ENCODE data around the gene ADGRE2.

ADGRE2 gene

DNA sequence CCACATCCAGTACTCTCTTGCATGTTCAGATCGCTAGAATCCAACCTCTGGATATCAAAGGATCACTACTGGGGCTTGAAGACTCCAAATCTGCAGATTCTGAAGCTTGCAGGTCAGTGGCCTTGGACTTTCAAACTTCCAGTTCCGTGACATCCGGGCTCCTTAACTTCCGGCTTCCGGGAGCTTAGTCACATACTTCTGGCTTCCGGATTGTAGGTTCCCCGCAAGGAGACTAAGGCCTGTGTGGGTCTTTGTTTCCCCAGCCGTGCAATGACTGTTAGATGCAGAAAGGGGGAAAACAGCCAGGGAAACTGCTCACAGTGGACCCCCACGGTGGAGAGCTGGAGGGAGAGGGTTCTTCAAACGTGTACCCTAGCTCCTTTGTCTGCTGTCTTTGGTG, 47.2 kb downstream of the ADGRE2 start:
- no peak for DNase-seq

DNA sequence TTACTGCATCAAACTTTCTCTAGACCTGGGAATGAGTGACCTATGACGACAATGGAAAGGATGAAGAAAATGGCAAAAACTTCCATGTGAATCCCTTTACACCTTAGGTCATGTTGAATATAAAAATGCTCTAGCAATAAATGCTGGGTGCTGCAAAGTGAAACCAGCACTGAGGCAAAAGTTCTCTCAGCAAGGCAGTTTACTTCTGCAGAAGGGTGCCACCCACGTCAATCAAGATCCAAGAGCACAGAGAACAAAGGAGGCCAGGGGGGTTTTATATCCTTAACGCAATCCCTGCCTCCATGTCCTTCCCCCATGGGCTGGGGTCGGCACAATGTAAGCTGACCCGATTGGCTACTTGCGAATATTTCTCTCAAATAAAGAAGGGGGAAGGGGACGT, 49.8 kb downstream of the ADGRE2 start:
- no peak for DNase-seq

DNA sequence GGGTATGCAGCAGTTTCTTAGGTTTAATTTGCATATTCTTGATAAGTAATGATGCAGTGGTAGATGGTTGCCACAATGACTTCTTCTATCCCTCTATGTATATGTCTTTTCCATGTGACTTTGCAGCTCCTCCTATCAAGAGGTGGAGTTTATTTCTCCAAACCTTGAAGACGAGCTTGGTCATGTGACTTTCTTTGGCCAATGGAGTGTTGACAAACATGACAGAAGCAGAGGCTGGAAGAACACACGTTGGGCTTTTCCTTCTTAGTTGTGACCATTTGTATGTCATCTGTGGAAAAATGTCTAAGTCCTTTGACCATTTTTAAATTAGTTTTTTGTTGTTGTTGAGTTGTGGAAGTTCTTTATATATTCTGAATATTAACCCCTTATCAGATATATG, 56.2 kb downstream of the ADGRE2 start:
- DNase-seq = no peak

DNA sequence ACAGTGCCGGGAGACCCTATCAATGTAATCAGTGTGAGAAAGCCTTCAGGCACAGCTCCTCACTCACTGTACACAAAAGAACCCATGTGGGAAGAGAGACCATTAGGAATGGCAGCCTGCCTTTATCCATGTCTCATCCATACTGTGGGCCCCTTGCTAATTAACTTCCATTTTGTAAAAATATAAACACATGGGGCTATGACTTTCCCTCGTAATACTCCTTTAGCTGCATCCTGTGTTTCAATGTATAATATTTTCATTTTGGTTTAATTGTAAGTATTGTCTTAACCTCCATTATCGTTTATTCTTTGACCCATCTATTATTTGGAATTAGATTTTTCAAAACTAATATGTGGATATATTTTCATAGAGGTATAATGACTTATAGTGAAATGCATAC, 59.2 kb downstream of the ADGRE2 start:
- no peak for DNase-seq

DNA sequence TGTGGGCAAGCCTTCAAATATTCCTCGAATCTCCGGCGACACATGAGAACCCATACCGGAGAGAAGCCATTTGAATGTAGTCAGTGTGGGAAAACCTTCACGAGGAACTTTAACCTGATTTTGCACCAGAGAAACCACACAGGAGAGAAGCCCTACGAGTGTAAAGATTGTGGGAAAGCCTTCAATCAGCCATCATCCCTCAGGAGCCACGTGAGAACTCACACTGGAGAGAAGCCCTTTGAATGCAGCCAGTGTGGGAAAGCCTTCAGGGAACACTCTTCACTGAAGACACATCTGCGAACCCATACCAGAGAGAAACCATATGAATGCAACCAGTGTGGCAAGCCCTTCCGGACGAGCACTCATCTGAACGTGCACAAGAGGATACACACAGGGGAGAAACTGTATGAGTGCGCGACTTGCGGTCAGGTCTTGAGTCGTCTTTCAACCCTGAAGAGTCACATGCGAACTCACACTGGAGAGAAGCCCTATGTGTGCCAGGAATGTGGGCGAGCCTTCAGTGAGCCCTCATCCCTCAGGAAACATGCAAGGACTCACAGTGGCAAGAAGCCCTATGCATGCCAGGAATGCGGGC, 59.7 kb downstream of the ADGRE2 start:
- no peak for DNase-seq

DNA sequence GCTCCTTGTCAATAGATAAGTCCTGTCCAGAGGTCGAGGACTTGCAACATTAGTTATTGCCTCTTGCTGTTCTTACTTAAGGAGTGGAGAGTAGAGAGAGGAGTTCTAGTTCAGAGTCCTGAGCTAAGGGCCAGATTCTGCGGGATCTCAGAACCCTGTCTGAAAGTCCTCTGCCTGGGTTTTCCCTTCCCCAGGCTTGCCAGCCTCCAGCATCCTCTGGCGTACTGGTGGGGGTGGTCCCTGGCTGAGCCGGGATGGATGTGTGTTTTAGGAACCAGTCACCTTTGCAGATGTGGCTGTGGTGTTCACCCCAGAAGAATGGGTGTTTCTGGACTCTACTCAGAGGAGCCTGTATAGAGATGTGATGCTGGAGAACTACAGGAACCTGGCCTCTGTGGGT, 62.5 kb downstream of the ADGRE2 start:
- no peak for DNase-seq

DNA sequence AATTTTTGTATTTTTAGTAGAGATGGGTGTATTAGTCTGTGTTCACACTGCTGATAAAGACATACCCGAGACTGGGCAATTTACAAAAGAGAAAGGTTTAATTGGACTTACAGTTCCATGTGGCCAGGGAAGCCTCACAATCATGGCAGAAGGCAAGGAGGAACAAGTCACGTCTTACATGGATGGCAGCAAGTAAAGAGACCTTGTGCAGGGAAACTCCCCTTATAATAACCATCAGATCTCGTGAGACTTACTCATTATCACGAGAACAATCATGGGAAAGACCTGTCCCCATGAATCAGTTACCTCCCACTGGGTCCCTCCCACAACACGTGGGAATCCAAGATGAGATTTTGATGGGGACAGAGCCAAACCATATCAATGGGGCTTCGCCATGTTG, 73.9 kb downstream of the ADGRE2 start:
- DNase-seq = no peak

DNA sequence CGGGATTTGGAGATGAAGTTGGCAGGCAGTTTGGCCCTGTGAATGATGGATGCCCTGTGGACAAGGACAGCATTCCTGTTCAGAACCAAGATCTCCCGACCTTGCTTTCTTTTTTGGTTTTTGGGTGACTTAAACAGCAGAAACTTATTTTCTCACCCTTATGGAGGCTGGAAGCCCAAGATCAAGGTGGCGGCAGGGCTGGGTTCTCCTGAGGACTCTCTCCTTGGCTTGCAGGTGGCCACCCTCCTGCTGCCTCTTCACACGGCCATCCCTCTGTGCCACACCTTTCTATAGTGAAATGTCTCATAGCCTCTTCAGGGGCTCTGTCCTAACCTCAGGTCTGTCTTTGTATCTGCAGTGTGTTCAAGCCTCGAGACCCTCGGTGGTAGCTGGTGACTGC, 74.5 kb downstream of the ADGRE2 start:
- no peak for DNase-seq

DNA sequence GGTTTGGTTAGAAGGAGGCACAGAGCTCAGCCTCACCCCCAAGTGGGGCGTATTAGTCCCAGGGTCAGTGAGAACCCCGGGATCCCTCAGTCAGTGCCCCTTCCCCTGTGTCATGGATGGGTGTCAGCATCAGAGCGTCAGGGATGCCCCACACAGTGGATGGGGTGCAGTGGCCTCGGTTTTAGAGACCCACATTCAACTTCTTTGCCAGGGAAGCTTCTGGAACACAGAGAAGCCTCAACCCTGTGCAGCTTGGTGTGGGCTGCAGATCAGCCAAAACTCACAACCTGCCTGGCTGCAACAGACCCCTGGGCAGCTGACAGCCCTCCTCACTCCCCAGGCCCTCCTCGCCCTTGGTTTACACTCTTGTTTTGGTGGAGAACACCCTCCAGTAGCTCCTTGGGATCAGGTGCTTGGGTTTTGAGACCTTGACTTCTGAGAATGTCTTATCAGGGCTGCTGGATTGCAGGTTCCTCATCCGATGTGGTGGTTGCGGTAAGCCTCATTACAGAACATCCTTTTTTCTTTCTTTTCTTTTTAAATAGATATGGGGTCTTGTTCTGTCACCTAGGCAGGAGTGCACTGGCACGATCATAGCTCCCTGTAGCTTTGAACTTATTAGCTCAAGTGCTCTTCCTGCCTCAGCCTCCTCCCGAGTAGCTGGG, 77.5 kb downstream of the ADGRE2 start:
- no peak for DNase-seq

DNA sequence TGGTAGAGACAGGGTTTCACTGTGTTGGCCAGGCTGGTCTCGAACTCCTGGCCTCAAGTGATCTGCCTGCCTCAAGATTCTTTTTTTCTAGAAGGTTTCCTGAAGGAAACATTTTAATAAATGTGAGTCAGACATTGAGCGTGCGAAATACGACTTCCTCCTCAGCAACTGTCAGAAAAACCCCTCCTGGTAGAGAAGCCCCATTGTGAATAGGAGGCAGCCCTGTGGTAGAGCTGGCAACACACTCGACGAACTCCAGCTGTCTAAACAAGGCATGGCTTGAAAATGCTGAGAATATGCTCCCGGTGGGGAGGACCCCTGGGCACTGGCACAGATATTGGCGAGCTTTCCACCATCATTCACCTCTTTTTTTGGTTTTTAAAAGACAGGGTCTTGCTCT, 78.7 kb downstream of the ADGRE2 start:
- DNase-seq = no peak

DNA sequence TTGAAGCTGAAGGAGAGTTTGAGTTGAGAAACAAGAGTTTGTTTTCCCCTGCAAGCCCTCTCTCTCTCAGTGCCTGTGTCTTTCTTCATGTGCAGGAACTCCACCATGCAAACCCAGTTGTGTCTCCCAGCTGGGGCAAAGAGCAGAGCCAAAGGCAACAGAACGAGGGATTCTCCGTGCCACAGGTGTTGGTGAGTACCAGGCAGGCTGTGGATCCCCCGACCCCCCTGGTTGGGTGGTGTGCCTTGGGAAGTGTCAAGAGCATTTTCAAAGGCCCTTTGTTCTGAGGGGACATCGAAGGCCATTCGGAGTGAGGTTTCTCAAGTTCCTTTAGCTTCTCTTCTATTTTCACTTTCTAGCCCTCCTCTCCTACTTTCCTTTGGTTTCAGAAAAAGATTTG, 82.9 kb downstream of the ADGRE2 start:
- DNase-seq = no peak

DNA sequence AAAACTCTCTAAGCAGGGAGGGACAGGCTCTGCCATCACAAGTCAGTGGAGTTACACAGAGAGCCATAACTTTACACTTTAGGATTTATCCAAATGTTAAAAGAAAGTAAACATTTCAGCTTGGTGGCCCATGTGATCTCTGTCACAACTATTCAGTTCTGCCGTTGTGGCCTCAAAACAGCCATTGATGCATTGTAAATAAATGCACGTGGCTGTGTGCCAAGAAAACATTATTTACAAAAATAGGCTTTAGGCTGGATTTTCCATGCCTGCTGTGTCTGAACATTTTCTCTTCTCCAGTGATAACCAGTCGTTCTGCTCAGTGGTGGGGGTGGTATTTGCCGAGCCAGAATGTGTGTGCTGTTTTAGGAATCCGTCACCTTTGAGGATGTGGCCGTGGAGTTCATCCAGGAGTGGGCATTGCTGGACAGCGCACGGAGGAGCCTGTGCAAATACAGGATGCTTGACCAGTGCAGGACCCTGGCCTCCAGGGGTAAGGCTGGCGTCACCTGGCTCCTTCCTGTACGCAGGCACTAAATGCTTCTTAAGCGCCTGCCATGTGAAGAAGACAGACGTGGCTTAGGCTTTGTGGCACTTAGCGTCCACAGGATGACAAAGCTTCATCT, 83.6 kb downstream of the ADGRE2 start:
- DNase-seq = no peak

DNA sequence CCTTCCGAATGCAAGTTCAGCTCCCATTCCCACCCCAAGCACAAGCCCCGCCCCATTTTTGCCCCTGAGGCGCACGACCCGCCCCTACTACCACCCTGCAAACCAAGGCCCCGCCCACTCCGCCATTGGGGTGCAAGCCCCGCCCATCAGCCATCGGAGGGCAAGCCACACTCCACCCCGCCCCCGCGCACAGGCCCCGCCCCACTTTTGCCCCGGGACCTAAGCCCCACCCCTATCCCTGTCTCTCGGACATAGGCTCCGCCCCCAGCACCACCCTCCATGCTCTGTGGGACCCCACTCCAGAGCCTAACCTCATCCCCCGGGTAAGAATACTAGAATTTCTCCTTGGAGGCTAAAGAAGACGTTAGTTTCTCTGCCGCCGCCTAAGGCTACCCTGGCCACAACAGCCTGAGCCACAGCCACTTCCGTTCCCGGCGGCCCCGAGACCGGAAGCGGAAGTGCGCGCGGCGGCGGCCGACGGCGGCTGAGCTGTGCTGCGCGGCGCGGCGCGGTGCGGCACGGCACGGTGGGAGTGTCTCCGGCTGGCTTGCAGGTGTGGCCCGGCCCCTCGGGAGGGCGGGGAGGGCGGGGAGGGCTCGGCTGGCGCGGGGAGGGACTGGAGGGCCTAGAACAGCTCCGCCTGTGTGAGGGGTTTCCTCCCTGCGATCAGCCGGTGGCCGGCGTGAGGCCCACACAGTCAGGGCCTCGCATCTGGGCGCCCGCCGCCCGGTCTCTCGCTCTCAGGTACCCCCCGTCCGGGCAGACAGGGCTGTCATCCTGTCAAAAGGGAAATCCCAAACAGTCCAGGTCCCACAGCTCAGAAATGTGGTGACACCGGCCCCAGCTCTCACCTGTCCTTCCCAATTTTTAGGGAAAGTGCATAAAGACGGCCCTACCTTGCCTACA, 88.5 kb downstream of the ADGRE2 start, which contains the start of gene ZNF333:
Gene ZNF333 (plus strand): TSS at position 451 of the 906 bp plus-strand sequence. CDS start 3,444 bp downstream, outside the sequence.
- DNase-seq = peak; percentile 57

DNA sequence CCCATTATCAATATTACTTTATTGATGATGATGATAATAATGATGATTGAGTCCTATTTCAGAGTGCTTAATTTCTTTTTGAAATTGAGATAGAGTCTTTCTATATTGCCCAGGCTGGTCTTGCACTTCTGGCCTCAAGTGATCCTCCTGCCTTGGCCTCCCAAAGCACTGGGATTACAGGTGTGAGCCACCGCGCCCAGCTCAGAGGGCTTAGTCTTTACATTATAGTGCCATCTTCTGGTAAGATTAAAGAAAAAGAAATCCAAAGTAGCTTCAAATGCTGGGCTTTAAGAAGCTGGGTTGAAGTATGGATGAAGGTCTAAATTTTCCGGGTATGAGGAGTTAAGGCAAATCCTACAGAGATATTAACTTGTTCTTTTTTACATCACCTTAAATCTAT, 91.9 kb downstream of the ADGRE2 start:
- DNase-seq = no peak

DNA sequence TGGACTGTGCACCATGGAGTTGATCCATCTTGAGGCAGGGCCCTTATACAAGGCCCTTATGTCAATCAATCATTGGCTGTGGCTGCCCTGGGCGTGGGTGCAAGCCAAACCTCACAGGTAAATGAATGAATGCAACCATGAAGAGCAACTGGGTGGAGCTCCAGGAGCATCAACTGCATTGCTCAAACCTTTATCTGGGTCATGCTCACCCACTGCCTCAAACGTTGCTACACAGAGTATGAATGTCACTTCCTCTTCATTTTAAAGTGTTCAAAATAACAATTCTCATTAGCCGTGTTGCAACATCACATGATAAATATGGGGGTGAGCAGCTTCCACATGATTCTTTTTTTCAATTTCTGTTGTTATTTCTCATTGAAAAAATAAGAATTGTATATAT, 94.9 kb downstream of the ADGRE2 start:
- DNase-seq = no peak
